Tibial artery (tissue), 4 donors: ENCODE data around the gene TMEM50A.
A peak's percentile ranks its signal among the peaks of the same experiment; 100 is the strongest.
"Not testable (repeated sequence)": the region's sequence is repeated elsewhere in the genome, so short reads cannot be mapped to it uniquely, and the experiment has no call there.

Experiments
- DNase-seq, 2 donors: peaks; one replicate each; pipeline ENCODE4 v3.0.0-alpha.2; 2019
- H3K27ac ChIP-seq, 2 donors: fragments of 200-600 bp; sonication (generic) in 1 of 2; 1 replicate in 1 of 2; 2 replicates in 1 of 2; pipeline ENCODE4 v1.5.1; 2018 to 2019; ENCODE audit warnings: mild to moderate bottlenecking in 1 of 2
- H3K27me3 ChIP-seq, 2 donors: fragments of 200-600 bp; sonication (generic) in 1 of 2; one replicate each; pipeline versions ENCODE4 v1.5.1 to v1.6.0; 2016 to 2019
- H3K36me3 ChIP-seq, 3 donors: fragments of 200-600 bp; sonication (generic) in 2 of 3; one replicate each; pipeline ENCODE4 v1.5.1; 2016 to 2019; ENCODE audit warnings: mild to moderate bottlenecking in 2 of 3
- H3K4me1 ChIP-seq, 4 donors: fragments of 200-600 bp; sonication (generic) in 2 of 4; 1 replicate in 3 of 4; 2 replicates in 1 of 4; pipeline ENCODE4 v1.5.1; 2016 to 2019
- H3K4me3 ChIP-seq, 2 donors: fragments of 200-600 bp; sonication (generic) in 1 of 2; 1 replicate in 1 of 2; 2 replicates in 1 of 2; pipeline ENCODE4 v1.5.1; 2018 to 2019; ENCODE audit warnings: mild to moderate bottlenecking in 2 of 2
- H3K9me3 ChIP-seq, 3 donors: fragments of 200-600 bp; sonication (generic) in 1 of 3; one replicate each; pipeline ENCODE4 v1.5.1; 2016 to 2019
- intact Hi-C: fragments of 100-400 bp; cut with DNase I; formaldehyde crosslinking; loops from one replicate; pipeline ENCODE4 v1.15.0; 2023; ENCODE audit warnings: low total_unique reads
- TF ChIP-seq, protein P1 (sequence below), 2 experiments: fragments of 200-600 bp in 1 of 2; fragments of 450-650 bp in 1 of 2; IDR thresholded peaks; one replicate each; pipeline ENCODE4 v1.5.1; 2017 to 2019; ENCODE audit warnings: antibody characterized with exemption in 2 of 2, mild to moderate bottlenecking in 1 of 2, moderate library complexity in 1 of 2

Gene TMEM50A

DNA sequence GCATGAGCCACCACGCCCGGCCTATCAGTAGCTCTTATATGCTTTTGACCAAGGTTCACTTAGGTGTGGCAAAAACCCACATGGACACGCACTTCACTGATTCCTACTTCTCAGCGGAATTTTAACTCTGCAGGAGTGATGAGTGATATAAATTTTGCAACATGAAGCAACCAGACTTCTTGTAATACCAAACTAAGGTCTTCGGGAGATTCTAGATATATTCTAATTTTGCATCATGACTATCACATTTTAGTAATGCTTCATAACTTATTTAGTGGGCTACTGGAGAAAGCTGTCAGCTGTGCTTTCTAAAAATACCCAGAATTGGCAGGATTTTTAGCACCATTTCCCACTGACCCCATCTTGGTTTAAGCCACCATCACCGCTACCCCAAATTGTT lies 54.7 kb downstream of the TMEM50A start:
- no peaks in the 10 kb centered on the region for H3K9me3 ChIP-seq
- no peak for DNase-seq
- no peak overlapping the region for H3K27ac ChIP-seq
- intact Hi-C loops = no loop called here
- H3K27me3 ChIP-seq = no peaks in the 10 kb centered on the region
- H3K36me3 ChIP-seq = no peaks in the 10 kb centered on the region
- TF ChIP-seq, protein P1, sequence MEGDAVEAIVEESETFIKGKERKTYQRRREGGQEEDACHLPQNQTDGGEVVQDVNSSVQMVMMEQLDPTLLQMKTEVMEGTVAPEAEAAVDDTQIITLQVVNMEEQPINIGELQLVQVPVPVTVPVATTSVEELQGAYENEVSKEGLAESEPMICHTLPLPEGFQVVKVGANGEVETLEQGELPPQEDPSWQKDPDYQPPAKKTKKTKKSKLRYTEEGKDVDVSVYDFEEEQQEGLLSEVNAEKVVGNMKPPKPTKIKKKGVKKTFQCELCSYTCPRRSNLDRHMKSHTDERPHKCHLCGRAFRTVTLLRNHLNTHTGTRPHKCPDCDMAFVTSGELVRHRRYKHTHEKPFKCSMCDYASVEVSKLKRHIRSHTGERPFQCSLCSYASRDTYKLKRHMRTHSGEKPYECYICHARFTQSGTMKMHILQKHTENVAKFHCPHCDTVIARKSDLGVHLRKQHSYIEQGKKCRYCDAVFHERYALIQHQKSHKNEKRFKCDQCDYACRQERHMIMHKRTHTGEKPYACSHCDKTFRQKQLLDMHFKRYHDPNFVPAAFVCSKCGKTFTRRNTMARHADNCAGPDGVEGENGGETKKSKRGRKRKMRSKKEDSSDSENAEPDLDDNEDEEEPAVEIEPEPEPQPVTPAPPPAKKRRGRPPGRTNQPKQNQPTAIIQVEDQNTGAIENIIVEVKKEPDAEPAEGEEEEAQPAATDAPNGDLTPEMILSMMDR (IDR thresholded peaks at IDR 0.05) = no peak
- no peaks in the 10 kb centered on the region for H3K4me1 ChIP-seq
- no peak overlapping the region for H3K4me3 ChIP-seq

DNA sequence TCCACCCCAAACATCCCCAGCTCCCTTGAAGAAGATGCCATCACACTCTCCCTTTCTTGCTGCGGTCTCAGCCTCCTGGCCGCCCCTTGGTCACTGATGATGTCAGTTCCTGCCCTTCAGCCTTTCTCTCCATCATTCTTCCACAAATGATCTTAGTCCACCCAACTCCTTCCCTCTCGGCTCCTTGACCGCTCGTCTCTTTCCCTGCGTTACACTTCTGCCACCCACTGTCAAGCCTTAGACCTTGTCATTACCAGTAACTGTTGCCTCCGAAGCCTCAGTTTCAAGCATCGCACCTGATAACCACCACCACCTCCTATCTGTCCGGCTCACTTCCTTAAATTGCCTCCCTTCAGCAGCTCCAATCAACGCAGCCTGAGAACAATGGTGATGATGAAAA lies 59.4 kb downstream of the TMEM50A start:
- DNase-seq, H3K9me3 ChIP-seq, H3K27me3 ChIP-seq, H3K4me3 ChIP-seq, H3K4me1 ChIP-seq, intact Hi-C loops, H3K27ac ChIP-seq, H3K36me3 ChIP-seq: not testable (repeated sequence)

GRCh38 chr1:25398079-25398478 lies 59.9 kb downstream of the TMEM50A start:
- H3K4me1 ChIP-seq, H3K27me3 ChIP-seq, H3K4me3 ChIP-seq, H3K27ac ChIP-seq, H3K9me3 ChIP-seq, DNase-seq, intact Hi-C loops, H3K36me3 ChIP-seq: not testable (repeated sequence)

DNA sequence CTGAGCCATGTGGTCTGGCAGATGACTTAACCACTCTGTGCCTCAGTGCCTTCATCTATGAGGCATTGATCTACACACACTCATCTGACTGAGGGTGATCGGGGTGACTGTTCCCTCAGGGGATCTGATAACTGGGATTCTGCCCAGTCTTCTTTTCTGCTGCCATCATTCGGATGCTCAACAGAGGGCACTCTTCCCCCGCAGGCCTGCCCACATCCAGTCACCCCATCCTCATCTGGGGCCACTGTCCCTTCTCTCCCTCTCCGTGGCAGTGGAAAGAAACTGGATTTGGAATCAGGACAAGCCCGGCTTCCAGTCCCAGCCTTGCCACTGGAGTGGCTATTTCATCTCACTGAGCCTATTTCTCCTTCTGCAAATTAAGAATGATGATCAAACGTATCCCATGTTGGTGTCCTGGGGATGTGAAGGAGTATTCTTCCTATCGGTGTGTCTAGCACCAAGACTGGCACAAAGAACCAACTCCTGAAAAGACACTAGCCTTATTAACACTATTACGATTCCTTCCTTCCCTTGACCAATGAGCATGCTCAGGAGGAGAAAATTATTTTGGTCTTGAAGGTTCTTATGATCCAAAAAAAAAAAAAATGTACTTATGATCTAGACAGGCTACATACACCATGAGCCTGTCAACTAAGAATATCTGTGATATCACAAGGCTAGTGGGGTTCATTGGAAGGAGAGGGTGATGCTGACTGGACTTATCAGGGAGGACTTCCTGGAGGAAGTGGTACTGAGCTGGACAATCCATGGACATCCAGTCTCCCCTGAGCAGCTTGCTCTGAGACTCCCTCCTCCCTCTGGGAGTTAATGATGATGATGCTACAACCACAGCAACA lies 65.0 kb downstream of the TMEM50A start:
- not testable (repeated sequence) for DNase-seq, H3K9me3 ChIP-seq, H3K4me3 ChIP-seq, H3K27me3 ChIP-seq, H3K4me1 ChIP-seq, H3K27ac ChIP-seq, H3K36me3 ChIP-seq
- TF ChIP-seq, protein P1 (IDR thresholded peaks at IDR 0.05) = peak in 1 of 2 experiments; percentile 42
- intact Hi-C loops = loop anchor here (5.0 kb wide), 2 partner anchors 119 to 414 kb away; partner anchors contain the start of gene MTFR1L

GRCh38 chr1:25405731-25406305 lies 67.7 kb downstream of the TMEM50A start:
- DNase-seq, H3K36me3 ChIP-seq, H3K27ac ChIP-seq, H3K27me3 ChIP-seq, H3K4me1 ChIP-seq, H3K9me3 ChIP-seq, H3K4me3 ChIP-seq, intact Hi-C loops: not testable (repeated sequence)

DNA sequence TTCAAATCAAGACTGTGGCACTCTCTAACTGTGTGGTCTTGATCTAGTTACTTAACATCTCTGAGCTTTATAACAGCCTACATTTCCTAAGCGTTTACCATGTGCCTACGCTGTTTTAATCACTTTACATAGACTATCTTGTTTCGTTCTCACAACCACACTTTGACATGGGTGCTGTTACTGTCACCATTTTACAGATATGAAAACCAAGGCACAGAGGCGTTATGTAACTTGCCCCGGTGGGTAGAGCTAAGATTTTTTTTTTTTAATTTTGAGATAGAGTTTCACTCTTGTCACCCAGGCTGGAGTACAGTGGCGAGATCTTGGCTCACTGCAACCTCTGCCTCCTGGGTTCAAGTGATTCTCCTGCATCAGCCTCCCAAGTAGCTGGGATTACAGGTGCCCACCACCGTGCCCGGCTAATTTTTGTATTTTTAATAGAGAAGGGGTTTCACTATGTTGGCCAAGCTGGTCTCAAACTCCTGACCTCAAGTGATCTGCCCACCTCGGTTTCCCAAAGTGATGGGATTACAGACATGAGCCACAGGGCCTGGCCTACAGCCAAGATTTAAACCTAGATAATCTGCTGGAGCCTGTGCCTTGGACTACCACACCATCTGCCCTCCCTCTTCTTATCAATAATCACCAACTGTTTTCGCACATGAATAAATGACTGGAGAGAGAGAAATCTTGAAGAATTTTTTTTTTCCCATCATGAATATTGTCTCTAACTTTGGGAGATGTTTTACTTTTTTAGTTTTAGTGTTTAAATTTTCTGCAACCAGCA lies 71.7 kb downstream of the TMEM50A start:
- DNase-seq, H3K27me3 ChIP-seq, H3K27ac ChIP-seq, H3K36me3 ChIP-seq, H3K9me3 ChIP-seq, H3K4me3 ChIP-seq, intact Hi-C loops, H3K4me1 ChIP-seq: not testable (repeated sequence)
